Activated gamma-delta T cell treated with anti-CD3 and anti-CD28 coated beads, Interleukin-2, amount 50 U/mL, for 16 hours (primary cell): Measurements from ENCODE around the gene SLC5A1.
"Not testable (repeated sequence)": the region's sequence is repeated elsewhere in the genome, so short reads cannot be mapped to it uniquely, and the experiment has no call there.

Experiments
- DNase-seq: peaks from one replicate; pipeline ENCODE4 v3.0.0-alpha.2; 2020; ENCODE audit warnings: low read depth

The SLC5A1 gene

GRCh38 chr22:32144496-32145274, 101.6 kb downstream of the SLC5A1 start:
- no peak for DNase-seq

DNA sequence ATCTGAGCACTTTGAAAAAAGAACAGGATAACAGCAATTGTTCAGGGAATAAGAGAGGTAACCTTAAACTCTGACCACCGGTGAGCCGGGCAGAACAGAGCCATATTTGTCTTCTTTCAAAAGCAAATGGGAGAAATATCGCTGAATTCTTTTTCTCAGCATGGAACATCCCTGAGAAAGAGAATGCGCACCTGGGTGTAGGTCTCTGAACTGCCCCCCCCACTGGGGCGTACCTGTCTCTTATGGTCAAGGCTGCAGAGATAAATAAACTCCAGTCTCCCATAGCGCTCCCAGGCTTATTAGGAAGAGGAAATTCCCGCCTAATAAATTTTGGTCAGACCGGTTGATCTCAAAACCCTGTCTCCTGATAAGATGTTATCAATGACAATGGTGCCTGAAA, 104.1 kb downstream of the SLC5A1 start:
- not testable (repeated sequence) for DNase-seq

- not testable (repeated sequence) for DNase-seq
Measured at GRCh38 chr22:32148372-32148771, 105.3 kb downstream of the SLC5A1 start.

GRCh38 chr22:32150647-32151046, 107.6 kb downstream of the SLC5A1 start:
- not testable (repeated sequence) for DNase-seq

GRCh38 chr22:32151641-32152040, 108.6 kb downstream of the SLC5A1 start:
- DNase-seq: not testable (repeated sequence)

DNA sequence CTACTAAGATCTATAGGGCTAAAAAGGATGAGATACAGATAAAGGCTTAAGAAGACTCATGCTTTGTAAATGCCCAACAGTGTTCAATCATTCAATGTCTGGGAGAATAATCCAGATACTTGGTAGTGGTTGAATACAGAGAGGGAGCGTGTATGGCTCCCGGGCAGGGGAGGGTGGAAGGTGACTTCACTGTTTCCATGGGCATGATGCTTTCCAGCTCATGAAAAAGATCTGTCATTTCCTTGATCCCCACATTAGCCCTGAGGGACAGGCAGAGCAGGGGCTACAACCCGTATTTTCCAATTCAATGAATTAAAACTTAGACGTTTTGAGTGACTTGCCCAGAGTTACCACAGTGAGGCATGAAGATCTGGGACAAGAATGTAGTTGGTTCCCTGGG, 111.7 kb downstream of the SLC5A1 start:
- not testable (repeated sequence) for DNase-seq

- DNase-seq: not testable (repeated sequence)
Measured at GRCh38 chr22:32157632-32158031, 114.6 kb downstream of the SLC5A1 start.

- DNase-seq: no peak
Measured at GRCh38 chr22:32158712-32159533, 115.9 kb downstream of the SLC5A1 start, which contains the start of gene C22orf42. C22orf42 (minus strand) TSS chr22:32159303; CDS start chr22:32159215, 88 bp downstream.

DNA sequence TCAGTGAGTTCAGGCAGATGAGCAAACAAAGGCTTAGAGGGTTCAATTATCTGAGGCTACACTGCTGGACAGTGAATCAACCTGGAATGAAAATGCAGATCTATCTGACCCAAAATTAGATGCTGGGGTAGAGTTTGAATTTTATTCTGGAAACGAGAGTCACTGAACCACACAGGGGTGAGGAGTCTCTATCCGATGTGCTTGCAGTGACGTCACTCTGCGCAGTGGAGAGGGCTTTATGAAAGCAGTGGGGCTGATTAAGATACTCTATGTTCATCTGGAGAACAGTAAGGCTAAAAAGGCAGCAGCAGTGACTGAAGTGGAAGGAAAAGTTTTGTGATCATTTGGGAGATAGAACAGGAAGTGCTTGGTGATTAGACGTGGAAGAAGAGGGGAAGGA, 117.3 kb downstream of the SLC5A1 start:
- DNase-seq: not testable (repeated sequence)
